HG03108 (cell line): ENCODE data around the gene ZCCHC13.
"Not testable (repeated sequence)": the region's sequence is repeated elsewhere in the genome, so short reads cannot be mapped to it uniquely, and the experiment has no call there.

ENCODE experiments used
- ATAC-seq: cut with Tn5 transposase; IDR thresholded peaks from one replicate; pipeline ENCODE4 v1.9.1; 2021; ENCODE audit warnings: moderate library complexity; ENCODE audit not compliant: unreplicated experiment

ZCCHC13 gene

GRCh38 chrX:74321191-74321590 is 17.2 kb downstream of the ZCCHC13 start:
- ATAC-seq, result no peak

- ATAC-seq, result no peak
These were observed 20.2 kb downstream of the ZCCHC13 start for GRCh38 chrX:74324131-74324530.

DNA sequence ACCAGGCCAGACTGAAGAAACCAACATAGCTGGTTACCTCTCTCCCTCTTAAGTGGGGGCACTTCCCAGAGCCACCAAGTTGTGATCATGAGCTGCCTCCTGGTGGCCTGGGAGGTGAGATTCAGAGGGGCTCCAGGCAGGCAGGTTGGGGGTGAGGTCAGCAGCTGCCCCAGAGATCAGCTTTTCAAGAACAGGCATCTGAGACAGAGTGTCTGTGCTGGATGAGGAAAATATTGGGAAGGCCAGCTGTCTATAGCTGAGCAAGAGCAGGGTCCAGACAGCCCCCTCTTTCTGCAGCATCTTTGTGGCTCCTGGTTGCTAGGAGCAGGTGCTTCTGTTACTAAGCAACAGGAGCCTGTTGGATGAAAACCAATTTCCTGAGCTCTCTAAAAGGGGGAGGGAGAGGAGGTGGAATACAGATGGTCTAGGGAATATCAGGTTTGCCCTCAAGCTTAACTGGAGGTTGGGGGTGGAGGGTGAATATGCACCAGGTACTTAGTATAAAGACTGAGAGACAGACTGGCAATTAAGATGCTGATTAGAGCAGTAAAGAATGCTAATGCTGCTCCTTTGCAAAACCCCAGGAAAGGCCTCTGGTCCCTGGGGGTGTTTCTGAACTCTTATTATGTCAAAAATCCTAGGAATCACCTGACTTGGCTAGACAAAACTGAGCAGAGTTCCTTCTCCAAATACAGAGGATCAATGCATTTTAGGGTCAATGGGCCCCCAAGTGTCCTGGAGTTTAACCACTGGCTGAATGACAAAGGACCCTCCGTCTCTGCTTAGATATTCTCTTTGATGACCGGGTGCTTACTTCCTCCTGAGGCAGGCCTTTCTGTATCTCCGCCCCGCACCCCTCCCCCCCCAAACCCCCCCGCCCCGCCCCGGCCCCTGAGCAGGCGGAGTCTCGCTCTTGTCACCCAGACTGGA is 21.4 kb downstream of the ZCCHC13 start:
- no peak for ATAC-seq

- ATAC-seq, result no peak
These were observed 34.9 kb downstream of the ZCCHC13 start for GRCh38 chrX:74338852-74339251.

- ATAC-seq, result no peak
These were observed 36.1 kb downstream of the ZCCHC13 start for GRCh38 chrX:74340051-74340450.

DNA sequence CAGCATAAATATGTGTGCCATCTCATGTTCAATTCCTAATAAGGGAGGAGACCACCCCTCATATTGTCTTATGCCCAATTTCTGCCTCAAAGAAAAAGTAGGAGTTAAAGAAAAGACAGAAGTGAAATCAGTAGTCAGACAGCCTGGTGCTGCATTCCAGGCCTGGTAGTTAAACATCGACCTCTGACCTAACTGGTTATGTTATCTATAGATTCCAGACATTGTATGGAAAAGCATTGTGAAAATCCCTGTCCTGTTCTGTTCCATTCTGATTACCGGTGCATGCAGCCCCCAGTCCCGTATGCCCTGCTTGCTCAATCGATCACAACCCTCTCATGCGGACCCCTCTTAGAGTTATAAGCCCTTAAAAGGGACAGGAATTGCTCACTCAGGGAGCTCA is 38.2 kb downstream of the ZCCHC13 start:
- ATAC-seq, result not testable (repeated sequence)

DNA sequence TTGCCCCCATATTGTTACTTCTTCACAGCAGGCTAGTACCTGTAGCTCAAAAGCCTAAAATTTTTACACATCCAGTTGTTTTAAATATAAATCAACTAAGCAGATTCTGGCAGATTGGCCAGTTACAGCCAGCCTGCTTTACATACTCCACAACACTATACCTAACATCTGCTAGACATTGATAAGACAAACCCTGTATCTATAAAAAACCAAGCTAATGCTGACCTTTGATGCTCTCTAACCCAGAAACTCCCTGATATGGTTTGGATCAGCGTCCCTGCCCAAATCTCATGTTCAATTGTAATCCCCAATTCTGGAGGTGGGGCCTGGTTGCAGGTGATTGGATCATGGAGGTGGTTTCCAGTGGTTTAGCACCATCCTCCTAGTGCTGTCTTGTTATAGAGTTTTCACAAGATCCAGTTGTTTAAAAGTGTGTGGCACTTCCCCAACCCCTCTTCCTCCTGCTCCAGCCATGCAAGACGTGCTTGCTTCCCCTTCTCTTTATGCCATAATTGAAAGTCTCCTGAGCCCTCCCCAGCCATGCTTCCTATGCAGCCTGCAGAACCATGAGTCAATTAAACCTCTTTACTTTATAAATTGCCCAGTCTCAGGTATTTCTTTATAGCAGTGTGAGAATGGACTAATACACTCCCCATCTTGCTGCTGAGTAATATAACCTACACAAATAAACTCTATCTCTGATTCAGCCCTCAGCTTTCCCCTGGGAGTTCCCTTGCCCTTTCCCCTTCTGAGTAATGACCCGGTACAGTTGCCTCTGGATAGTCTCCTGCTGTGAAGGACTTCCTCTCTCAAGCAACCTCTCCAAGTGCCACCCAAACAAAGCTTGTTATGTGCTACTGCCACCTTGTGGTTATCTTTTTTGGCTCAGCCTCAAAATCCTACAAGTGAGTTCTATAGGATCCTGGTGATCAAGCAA is 39.6 kb downstream of the ZCCHC13 start:
- ATAC-seq, result no peak

DNA sequence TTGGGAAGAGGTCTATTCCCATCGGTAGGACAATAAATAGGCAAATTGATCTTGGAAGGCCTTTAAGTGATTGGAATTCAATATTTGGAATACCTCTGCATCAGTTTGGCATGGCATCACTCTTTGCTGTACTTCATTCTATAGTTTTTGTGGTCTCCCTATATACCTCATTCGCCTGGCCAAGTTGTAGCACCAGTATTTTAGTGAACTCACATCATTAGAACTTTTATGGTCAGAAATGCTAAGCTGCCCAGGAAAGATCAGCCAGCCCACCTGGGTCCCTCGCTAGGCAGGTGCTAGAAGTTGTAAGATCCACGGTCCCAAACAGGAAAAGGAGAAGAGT is 40.3 kb downstream of the ZCCHC13 start:
- ATAC-seq, result no peak

DNA sequence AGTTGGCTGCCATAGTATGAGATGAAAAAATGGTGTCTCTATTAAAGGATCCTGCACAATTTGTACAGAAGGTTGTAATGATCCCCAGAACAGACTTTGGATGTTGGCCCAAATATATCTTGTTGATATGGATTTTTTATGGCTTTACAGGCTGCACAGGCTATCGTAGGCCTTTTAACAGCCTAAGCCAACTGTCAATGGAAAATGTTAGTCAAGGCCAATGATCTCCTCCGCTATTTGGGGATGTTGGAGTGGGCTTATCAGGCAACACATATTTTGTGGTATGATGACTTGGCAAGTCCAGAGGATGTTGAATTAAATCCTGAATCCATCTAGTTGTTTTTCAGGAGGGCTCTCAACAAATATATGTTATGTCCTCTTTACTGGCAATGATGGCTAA is 42.1 kb downstream of the ZCCHC13 start:
- ATAC-seq, result no peak

DNA sequence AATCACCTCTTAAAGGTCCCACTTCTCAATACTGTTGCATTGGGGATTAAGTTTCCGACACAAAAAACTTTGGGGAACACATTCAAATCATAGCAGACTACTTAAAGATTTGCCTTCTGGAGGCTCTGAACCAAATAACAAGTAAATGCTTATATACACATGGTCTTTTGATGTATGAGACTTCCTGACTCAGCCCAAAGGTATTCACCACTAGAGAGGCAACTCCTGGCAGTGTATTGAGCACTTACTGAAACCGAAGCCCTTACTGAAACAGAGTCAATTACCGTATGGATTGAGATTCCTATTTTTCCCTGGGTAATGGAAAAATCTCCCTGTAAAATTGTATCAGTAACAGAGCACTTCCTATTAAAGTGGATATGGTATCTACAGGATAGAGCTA is 45.4 kb downstream of the ZCCHC13 start:
- no peak for ATAC-seq

GRCh38 chrX:74351760-74352159 is 47.8 kb downstream of the ZCCHC13 start:
- ATAC-seq, result no peak

DNA sequence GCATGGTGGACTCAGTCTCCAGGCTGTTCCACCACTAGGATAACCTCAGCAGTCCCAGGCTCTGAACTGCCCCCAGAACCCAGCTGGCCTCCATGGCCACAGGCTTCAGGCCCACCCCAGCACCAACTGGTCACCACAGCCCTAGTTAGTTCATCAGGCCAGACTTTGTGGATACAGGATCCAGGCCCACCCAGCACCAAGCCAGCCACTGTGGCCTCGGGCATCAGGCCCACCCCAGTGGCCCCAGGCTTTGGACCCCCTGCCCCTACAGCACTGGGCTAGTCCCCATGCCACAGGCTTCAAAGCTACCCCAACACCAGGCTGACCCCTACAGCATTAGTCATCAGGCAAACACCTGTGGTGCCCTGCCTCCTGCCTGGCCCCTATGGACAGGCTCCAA is 50.0 kb downstream of the ZCCHC13 start:
- ATAC-seq, result no peak
